HCT116 (cell line): ENCODE data around the gene EGFLAM. TPM values are rescaled to one million over a fixed set of nuclear protein-coding genes. Genes with fewer than 3 reads are reported as not detected.

ENCODE experiments used
- ATAC-seq: fragments of 200-7000 bp; cut with Tn5 transposase; 2 replicates; pipeline ENCODE4 v1.9.1; 2020; ENCODE audit warnings: mild to moderate bottlenecking, moderate library complexity
- BruUV-seq: library from RNA; stranded (reverse); fragments of 400-500 nt; replicated peaks from 2 replicates; lab custom pipeline; 2021; lab: Mats Ljungman, UMichigan
- CTCF ChIA-PET: fragments of 300-600 bp; sonication (Branson Sonifier 250); formaldehyde crosslinking; loops from one replicate; lab custom pipeline; 2021; ENCODE audit warnings: antibody characterized with exemption; lab: Charles Lee
- POLR2A ChIA-PET: fragments of 300-600, 350-600 bp; sonication (Branson Sonifier 250); formaldehyde crosslinking; loops from one replicate; lab custom pipeline; 2021; ENCODE audit warnings: antibody characterized with exemption; lab: Charles Lee
- RAD21 ChIA-PET, 2 experiments: fragments of 300-600 bp; sonication (Branson Sonifier 250); formaldehyde crosslinking; loops; one replicate each; lab custom pipeline; 2023; ENCODE audit warnings: low total read pairs in 2 of 2; ENCODE audit not compliant: uncharacterized antibody in 2 of 2, unreplicated experiment in 2 of 2, low non-redundant PET in 1 of 2; lab: Charles Lee
- DNase-seq: peaks from one replicate; pipeline ENCODE4 v3.0.0-alpha.2; 2010; ENCODE audit warnings: low read depth, low spot score
- H2AFZ ChIP-seq: fragments of 200-600 bp; shearing (Covaris generic), sonication (generic); 2 replicates; pipeline ENCODE4 v1.6.1; 2017; ENCODE audit warnings: low read depth, mixed run types, mixed read lengths, antibody characterized with exemption, low read length; ENCODE audit not compliant: poor library complexity, severe bottlenecking
- H3K27ac ChIP-seq: 2 replicates; pipeline ENCODE4 v1.5.1; 2012; ENCODE audit warnings: low read depth, low read length
- H3K27me3 ChIP-seq: fragments of 200-600 bp; sonication (generic); 2 replicates; pipeline ENCODE4 v1.6.1; 2016; ENCODE audit warnings: mixed run types, low read length, mixed read lengths; ENCODE audit not compliant: insufficient read depth
- H3K36me3 ChIP-seq, 2 experiments: fragments of 200-500 bp in 1 of 2; fragments of 200-600 bp in 1 of 2; sonication (Bioruptor generic) in 1 of 2; sonication (generic) in 1 of 2; 2 replicates each; pipeline versions ENCODE4 v1.5.1 to v1.6.1; 2014 to 2016; ENCODE audit warnings: low read length in 2 of 2, inconsistent platforms in 1 of 2, mixed read lengths in 1 of 2, mixed run types in 1 of 2; ENCODE audit not compliant: insufficient read depth in 2 of 2, control insufficient read depth in 1 of 2
- H3K4me1 ChIP-seq, 2 experiments: fragments of 200-600 bp in 1 of 2; sonication (generic) in 1 of 2; 2 replicates each; pipeline versions ENCODE4 v1.5.1 to v1.6.1; 2012 to 2017; ENCODE audit warnings: low read length in 2 of 2, inconsistent platforms in 1 of 2, mild to moderate bottlenecking in 1 of 2, mixed read lengths in 1 of 2, mixed run types in 1 of 2, moderate library complexity in 1 of 2; ENCODE audit not compliant: insufficient read depth in 2 of 2, control insufficient read depth in 1 of 2
- H3K4me2 ChIP-seq: fragments of 200-600 bp; sonication (generic); 2 replicates; pipeline ENCODE4 v1.6.1; 2017; ENCODE audit warnings: mixed run types, low read length, mixed read lengths
- H3K4me3 ChIP-seq, 2 experiments: fragments of 200-600 bp in 1 of 2; sonication (generic) in 1 of 2; replicated peaks in 1 of 2; 2 replicates each; pipeline ENCODE4 v1.5.1; 2011 to 2016; ENCODE audit warnings: low read length in 2 of 2, control low read depth in 1 of 2, low read depth in 1 of 2, mild to moderate bottlenecking in 1 of 2, mixed read lengths in 1 of 2, mixed run types in 1 of 2
- H3K79me2 ChIP-seq: fragments of 200-600 bp; sonication (generic); 2 replicates; pipeline ENCODE4 v1.6.1; 2017; ENCODE audit warnings: mild to moderate bottlenecking, mixed run types, low read length, moderate library complexity, mixed read lengths; ENCODE audit not compliant: insufficient read depth
- H3K9ac ChIP-seq: fragments of 200-600 bp; sonication (generic); 2 replicates; pipeline ENCODE4 v1.6.1; 2016; ENCODE audit warnings: low read length, mixed read lengths
- H3K9me2 ChIP-seq: fragments of 200-600 bp; sonication (generic), shearing (Covaris generic); 2 replicates; pipeline ENCODE4 v1.6.1; 2017; ENCODE audit warnings: mixed run types, mild to moderate bottlenecking, moderate library complexity; ENCODE audit not compliant: insufficient read depth
- H3K9me3 ChIP-seq, 2 experiments: fragments of 200-500 bp in 1 of 2; fragments of 200-600 bp in 1 of 2; sonication (Bioruptor generic) in 1 of 2; sonication (generic) in 1 of 2; 2 replicates each; pipeline ENCODE4 v1.6.1; 2014 to 2017; ENCODE audit warnings: low read length in 2 of 2, mixed read lengths in 2 of 2, inconsistent platforms in 1 of 2, low read depth in 1 of 2, mild to moderate bottlenecking in 1 of 2, mixed run types in 1 of 2, moderate library complexity in 1 of 2; ENCODE audit not compliant: control insufficient read depth in 1 of 2, insufficient read depth in 1 of 2
- H4K20me1 ChIP-seq: fragments of 200-600 bp; sonication (generic), shearing (Covaris generic); 2 replicates; pipeline ENCODE4 v1.6.1; 2017; ENCODE audit warnings: mixed run types, mild to moderate bottlenecking, moderate library complexity; ENCODE audit not compliant: insufficient read depth
- CEBPB ChIP-seq: IDR thresholded peaks from 2 replicates; pipeline ENCODE4 v1.6.1; 2012; ENCODE audit warnings: low read depth
- EGR1 ChIP-seq: IDR thresholded peaks from 2 replicates; pipeline ENCODE4 v1.6.1; 2012; ENCODE audit warnings: low read depth
- ELF1 ChIP-seq: IDR thresholded peaks from 2 replicates; pipeline ENCODE4 v1.6.1; 2012; ENCODE audit warnings: low read depth, borderline replicate concordance
- POLR2A ChIP-seq: IDR thresholded peaks from 2 replicates; pipeline ENCODE4 v1.7.0; 2011; ENCODE audit warnings: borderline replicate concordance; ENCODE audit not compliant: insufficient read depth, insufficient read length; ENCODE audit errors: extremely low read depth
- SP1 ChIP-seq: IDR thresholded peaks from 2 replicates; pipeline ENCODE4 v1.6.1; 2012; ENCODE audit warnings: low read depth
- ZFX ChIP-seq: fragments of 450-650 bp; IDR thresholded peaks from 2 replicates; pipeline ENCODE4 v1.6.1; 2017
- ZNF274 ChIP-seq: fragments of 200-500 bp; sonication (Bioruptor generic); IDR thresholded peaks from 2 replicates; pipeline ENCODE4 v1.6.1; 2014; ENCODE audit warnings: mild to moderate bottlenecking, low read depth, low read length, inconsistent platforms
- intact Hi-C: fragments of 100-400 bp; cut with micrococcal nuclease; formaldehyde crosslinking; loops from 2 replicates; pipeline ENCODE4 v1.10.0; 2022
- total RNA-seq: library from RNA; stranded (reverse); gene quantifications from one replicate; pipeline ENCODE4 v1.2.1, GENCODE V29; 2021; ENCODE audit not compliant: unreplicated experiment
- TF ChIP-seq, protein P1 (sequence below): IDR thresholded peaks from 2 replicates; pipeline ENCODE4 v1.6.1; 2011; ENCODE audit warnings: mild to moderate bottlenecking, low read length, moderate library complexity; ENCODE audit not compliant: insufficient replicate concordance; ENCODE audit errors: extremely low read depth
- TF ChIP-seq, protein P2 (sequence below), 3 experiments: fragments of 200-600 bp in 1 of 3; sonication (generic) in 1 of 3; IDR thresholded peaks in 2 of 3; conservative IDR thresholded peaks in 1 of 3; 2 replicates each; pipeline ENCODE4 v1.5.1; 2012 to 2017; ENCODE audit warnings: low read depth in 2 of 3, low read length in 2 of 3, antibody characterized with exemption in 1 of 3, borderline replicate concordance in 1 of 3, control low read depth in 1 of 3, mild to moderate bottlenecking in 1 of 3, mixed read lengths in 1 of 3, mixed run types in 1 of 3, moderate library complexity in 1 of 3; ENCODE audit not compliant: insufficient read depth in 1 of 3

The EGFLAM gene
- total RNA-seq, 1 experiment from 2014 or later: not detected

DNA sequence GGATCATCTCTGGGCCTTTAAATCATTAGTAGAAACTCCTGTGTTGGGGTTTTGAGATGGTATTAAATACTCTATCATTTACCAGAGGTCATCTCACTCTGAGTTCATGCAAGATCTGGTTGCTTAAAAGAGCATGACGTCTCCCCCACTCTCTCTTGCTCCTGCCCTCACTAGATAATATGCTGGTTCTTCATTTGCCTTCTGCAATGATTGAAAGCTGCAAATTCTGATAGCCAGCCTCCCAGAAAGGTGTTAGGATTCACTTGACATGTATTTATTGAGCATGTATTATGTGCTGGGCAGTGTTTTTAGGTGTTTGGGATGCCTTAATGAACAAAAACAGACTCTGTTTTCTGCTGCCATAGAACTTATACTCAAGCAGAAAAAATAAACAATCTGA lies 41.2 kb downstream of the EGFLAM start:
- Histone ChIP-seq H3K27ac (no peak overlapping the region), H3K9me2 (no peaks in the 10 kb centered on the region), H3K9ac (no peak overlapping the region), H4K20me1 (no peaks in the 10 kb centered on the region), H3K36me3 (no peaks in the 10 kb centered on the region), H3K4me3 (no peak overlapping the region), H3K9me3 (peaks cover 0 to 2% of the 10 kb centered on the region in 2 experiments; a peak in 1 of 4 replicates)
- POLR2A ChIA-PET: no interaction called here
- intact Hi-C loops: no loop called here
- ATAC-seq: no peak
- RAD21 ChIA-PET: no interaction called here
- no TSS peak for BruUV-seq
- TF ChIP-seq ELF1 (no peak), POLR2A (no peak), ZFX (no peak), EGR1 (no peak), SP1 (no peak), CEBPB (no peak), ZNF274 (no peak)
- TF ChIP-seq, protein P1, sequence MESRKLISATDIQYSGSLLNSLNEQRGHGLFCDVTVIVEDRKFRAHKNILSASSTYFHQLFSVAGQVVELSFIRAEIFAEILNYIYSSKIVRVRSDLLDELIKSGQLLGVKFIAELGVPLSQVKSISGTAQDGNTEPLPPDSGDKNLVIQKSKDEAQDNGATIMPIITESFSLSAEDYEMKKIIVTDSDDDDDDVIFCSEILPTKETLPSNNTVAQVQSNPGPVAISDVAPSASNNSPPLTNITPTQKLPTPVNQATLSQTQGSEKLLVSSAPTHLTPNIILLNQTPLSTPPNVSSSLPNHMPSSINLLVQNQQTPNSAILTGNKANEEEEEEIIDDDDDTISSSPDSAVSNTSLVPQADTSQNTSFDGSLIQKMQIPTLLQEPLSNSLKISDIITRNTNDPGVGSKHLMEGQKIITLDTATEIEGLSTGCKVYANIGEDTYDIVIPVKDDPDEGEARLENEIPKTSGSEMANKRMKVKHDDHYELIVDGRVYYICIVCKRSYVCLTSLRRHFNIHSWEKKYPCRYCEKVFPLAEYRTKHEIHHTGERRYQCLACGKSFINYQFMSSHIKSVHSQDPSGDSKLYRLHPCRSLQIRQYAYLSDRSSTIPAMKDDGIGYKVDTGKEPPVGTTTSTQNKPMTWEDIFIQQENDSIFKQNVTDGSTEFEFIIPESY: no peak
- TF ChIP-seq, protein P2, sequence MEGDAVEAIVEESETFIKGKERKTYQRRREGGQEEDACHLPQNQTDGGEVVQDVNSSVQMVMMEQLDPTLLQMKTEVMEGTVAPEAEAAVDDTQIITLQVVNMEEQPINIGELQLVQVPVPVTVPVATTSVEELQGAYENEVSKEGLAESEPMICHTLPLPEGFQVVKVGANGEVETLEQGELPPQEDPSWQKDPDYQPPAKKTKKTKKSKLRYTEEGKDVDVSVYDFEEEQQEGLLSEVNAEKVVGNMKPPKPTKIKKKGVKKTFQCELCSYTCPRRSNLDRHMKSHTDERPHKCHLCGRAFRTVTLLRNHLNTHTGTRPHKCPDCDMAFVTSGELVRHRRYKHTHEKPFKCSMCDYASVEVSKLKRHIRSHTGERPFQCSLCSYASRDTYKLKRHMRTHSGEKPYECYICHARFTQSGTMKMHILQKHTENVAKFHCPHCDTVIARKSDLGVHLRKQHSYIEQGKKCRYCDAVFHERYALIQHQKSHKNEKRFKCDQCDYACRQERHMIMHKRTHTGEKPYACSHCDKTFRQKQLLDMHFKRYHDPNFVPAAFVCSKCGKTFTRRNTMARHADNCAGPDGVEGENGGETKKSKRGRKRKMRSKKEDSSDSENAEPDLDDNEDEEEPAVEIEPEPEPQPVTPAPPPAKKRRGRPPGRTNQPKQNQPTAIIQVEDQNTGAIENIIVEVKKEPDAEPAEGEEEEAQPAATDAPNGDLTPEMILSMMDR (IDR thresholded peaks at IDR 0.05 in 2 of 3, conservative IDR thresholded peaks at IDR 0.05 in 1 of 3; ENCODE audit: borderline replicate concordance in 1 of 3, insufficient read depth in 1 of 3, low read depth in 2 of 3, low read length in 2 of 3): no peak
- TF ChIP-seq, all 23 proteins: peak for 0
- CTCF ChIA-PET: no interaction called here
- Histone ChIP-seq H3K4me1 (no peaks in the 10 kb centered on the region), H3K27me3 (no peaks in the 10 kb centered on the region), H2AFZ (no peak overlapping the region), H3K79me2 (no peaks in the 10 kb centered on the region), H3K4me2 (no peak overlapping the region)
- no peak for DNase-seq
